ENCODE results near the gene RIMKLB.

The RIMKLB gene, protein sequence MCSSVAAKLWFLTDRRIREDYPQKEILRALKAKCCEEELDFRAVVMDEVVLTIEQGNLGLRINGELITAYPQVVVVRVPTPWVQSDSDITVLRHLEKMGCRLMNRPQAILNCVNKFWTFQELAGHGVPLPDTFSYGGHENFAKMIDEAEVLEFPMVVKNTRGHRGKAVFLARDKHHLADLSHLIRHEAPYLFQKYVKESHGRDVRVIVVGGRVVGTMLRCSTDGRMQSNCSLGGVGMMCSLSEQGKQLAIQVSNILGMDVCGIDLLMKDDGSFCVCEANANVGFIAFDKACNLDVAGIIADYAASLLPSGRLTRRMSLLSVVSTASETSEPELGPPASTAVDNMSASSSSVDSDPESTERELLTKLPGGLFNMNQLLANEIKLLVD

DNA sequence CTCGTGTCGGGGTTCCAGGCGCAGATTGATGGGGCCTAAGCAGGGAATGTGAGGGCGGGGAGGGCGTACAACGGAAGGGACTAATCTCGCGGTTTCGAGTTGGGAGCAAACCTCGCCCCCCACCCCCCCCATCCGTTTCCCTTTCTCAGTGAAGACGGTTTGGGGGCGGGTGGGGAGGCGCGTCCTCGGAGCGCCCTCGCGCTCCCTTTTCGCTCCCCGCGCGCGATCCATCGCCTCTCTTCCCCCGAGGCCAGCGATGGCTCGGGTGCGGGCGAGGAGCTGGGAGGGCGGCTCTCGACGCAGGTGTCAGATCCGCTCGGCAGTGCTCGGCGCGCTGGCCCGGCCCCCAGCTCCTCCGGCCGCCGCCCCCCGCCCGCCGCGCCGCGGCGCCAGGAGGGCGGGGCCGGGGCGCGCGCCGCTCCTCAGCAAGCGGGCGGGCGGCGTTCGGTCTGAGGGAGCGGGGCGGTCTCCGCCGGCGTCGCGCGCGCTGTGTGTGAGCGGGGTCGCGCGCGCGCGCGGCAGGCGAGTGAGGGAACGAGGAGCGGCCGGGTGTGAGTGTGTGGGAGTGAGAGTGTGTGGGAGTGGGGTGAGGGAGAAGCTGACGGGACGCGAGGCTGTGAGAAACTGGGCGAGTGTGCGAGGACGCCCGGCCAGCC is at the start of gene RIMKLB:
Gene RIMKLB (plus strand): TSS at position 516 of the 656 bp plus-strand sequence. CDS start 15,876 bp downstream, outside the sequence.
- peak; percentile 83 for DNase-seq

DNA sequence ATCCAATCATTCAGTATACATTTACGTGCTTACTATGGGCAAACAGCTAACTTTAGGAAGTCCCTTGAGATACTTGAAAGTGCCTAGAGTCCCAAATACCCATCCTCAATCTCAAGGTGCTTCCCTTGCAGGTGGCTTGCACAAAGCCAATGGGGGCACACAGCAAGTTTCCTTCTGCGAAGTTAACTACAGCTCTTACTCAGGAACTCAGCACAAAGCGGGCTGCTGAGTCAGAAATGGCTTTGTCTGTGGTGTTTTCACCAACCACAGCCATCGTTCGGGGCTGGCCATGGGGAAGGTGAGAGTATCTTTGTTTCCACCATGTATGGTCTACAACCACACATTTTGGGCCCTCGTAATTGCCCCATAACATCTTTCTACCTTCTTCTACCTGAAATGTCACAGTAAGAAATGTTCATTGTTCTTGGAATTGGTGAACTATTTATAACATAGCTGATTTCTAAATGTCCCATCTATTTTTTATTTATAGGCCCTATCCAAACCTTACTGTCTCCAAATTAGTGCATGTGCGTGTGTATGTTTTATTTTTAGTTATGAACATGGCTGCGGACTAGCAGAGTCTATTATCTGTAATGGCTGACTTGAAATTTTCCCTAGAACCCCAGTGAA is 49.1 kb upstream of the RIMKLB start:
- DNase-seq, result peak; percentile 4

DNA sequence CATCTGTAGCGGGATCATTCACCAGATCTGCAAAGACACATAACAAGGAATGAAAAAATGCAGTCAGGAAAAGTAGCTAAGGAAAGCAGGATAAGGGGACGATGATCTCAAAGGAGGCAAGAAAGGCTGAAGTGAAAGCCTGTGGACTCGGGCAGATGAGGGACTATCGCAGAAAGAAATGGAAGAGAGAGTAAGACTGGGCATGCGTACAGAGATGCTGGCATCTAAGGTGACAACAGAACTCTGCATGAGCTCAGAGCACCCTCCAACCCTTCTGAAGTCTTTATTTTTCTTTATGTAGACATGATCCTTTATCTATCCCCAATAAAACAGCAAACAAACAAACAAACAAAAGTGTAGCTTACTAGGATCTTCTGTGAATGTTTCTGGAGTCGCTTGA is 42.4 kb upstream of the RIMKLB start:
- DNase-seq, result no peak

DNA sequence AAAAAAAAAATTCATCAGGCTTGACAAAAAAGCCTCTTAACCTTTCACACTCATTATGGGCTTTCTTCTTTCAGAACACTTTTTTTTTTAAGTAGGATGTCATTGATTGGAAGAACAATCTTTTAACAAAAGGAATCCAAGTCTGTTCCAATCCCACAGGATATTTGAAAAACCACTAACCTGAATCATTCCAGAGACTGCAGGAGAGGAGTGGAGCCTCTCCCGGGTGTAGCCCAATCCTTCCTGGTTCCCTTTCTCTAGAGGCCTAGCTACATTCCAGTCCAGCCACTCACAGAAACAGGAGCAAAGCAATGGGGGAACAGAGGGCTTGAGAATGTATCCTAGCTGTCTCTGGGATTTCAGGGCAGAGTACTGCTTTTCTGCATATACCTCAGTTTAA is 39.4 kb upstream of the RIMKLB start:
- DNase-seq, result no peak

DNA sequence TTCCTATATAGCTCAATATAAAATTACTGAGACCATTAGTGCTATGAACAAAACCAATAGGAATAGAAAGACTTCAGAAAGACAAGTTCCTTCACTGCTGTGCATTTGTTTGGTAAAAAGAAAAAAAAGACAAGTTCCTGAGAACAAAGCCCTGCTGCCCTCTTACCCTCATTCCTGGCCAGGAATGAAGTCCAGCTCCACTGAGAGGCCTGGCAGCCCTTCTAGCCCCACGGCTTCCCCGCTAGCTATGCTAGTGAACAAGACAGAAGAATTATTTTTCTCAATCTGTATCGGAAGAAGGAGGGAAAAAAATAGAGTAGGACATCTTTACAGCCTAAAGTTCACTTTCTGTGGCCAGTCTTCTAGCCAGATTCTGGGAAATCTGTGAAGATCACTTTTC is 36.8 kb upstream of the RIMKLB start:
- no peak for DNase-seq

DNA sequence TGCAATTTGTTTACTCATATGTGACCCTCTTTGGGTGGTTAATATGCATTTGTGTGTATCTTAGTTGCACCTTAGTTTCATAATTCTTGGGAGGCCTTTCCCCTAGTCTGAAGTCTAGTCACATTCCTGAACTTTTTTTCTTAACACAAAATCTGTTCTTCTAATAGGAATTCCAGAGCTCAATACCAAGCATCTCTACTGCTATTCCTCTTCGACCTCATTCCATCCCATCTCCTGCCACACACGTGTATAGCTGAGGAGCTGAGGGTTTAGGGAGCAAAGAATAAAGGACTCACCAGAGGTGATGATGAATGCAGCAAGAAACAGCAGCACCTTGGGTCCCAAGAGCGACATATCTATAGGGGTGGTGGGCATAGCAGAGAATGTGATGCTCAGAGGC is 36.0 kb upstream of the RIMKLB start:
- DNase-seq, result no peak

DNA sequence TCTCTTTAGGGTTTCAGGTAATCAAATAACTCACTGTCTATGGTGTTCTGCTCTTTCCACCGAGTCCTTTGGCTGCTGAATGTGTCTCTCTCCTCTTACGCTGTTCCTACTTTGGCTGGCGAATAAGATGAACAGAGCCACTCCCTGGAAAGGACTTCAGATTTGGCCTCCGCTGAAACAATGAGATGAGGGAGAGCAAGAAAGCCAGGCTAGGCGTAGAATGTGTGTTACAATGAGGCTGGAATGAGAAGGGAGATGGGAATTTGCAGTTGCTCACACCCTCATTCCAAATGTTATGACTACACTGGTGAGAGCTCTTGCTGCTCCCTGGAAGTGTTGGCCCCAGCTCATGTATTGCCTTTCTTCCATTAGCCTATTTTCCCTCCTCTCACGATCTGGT is 35.2 kb upstream of the RIMKLB start, which contains the start of gene MFAP5:
Gene MFAP5 (minus strand): TSS at position 234 of the 400 bp plus-strand sequence. CDS start 722 bp downstream, outside the sequence.
- DNase-seq, result no peak

DNA sequence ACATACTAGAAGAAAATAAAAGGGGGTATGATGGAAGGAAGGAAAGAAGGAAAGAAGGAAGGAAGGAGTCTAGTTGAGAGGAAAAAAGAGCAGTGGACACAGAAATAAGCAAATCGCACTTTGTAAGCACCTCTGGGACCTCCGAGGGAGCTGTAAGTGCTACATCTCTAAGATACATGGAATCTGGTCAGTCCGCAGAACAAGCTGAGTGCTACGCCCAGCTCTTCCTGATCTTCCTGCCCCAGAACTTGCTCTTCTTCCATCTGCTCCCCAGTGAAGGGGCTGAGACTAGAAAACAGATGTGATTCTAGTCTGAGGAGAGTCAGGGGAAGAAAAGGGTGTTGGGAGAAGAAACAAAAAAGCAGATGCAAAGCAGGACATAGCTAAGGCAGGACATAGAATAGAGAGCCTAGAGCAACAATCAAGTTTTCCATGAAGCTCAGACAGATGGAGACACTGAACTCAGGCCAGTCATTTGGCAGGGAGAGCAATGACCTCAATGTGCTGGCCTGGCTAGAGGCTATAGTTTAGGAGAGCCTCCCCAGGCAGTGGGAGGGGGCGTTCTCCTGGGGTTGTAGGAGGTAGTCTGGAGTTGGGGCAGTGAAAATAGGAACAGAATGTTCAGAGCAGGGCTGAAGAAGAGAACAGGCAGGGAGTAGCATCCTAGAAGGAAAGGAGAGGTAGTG is 33.4 kb upstream of the RIMKLB start:
- no peak for DNase-seq

DNA sequence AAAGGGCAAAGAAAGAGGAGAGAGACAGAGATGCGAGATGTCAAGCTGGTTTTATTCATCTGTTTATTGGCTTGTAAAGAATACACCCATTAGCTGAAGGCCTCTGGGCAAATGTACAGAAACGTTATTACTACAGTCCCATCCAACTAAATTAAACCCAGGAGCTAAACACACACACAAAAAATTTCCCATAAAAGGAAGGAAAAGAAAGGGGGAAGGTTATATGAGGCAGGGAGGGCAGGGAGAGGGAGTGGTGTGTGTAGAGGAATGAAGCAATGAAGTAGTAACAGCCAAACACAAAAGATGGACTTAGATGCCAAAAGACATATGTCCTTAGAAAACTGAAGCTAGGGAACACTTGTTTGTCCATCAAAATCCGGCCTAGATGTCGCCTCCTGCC is 32.0 kb upstream of the RIMKLB start:
- no peak for DNase-seq

DNA sequence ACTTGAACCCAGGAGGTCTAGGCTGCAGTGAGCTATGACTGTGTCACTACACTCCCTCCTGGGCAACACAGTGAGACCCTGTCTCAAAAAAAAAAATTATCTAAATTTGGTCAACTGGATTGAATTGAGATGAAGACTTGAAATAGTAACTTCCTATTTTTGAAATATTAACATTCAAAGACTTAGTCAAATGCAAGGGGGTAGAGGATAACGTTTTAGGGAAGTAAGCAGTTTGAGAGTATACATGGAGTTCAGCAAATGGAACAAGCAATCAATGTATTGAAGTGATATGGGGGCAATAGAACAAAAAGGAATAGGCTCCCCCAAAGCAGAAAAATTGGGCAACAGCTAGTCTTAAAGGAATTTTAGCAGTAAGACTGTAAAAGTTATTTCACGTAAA is 30.5 kb upstream of the RIMKLB start:
- no peak for DNase-seq

DNA sequence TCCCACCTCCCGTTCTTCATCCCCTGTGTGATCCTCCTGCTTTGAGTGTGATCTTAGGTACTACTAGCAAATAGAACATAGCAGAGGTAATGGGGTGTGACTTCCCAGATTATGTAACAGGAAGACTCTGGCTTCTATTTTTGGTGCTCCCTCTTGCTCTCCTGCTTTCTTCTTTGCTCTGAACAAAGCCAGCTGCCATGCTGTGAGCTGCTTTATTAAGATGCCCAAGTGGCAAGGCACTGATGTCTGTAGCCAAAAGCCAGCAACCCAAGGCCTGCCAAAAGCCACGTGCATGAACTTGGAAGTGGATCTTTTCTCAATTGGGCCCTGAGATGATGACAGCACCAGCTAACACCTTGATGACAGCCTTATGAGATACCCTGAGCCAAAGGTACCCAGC is 29.4 kb upstream of the RIMKLB start:
- no peak for DNase-seq

DNA sequence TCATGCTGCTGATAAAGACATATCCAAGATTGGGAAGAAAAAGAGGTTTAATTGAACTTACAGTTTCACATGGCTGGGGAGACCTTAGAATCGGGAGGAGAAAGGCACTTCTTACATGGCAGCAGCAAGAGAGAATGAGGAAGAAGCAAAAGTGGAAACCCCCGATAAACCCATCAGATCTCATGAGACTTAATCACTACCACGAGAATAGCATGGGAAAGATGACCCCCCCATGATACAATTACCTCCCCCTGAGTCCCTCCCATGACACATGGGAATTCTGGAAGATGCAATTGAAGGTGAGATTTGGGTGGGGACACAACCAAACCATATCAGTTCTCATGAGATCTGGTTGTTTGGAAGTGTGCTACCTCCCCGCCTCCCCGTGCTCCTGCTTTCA is 25.4 kb upstream of the RIMKLB start:
- DNase-seq, result no peak

DNA sequence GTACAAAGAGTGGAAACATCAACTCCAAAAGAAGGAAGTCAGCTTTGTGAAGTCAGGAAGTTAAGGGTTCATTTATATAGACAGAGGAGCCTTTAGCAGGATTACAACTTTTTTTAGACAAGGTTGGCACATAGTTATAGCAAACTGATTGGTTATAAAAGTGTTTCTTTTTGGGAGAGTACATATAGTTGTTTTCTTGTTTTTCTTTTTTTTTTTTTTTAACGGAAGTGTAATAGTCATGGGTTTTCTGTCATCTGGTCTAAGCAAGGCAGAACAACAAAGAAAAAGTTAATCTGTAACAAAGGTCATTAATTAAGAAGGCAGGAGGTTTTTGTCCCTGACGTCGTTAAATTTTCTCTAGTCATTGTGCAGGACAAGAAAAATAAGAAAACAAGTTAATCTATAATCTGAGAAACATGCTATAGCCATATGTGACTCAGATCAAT is 22.2 kb upstream of the RIMKLB start:
- no peak for DNase-seq

DNA sequence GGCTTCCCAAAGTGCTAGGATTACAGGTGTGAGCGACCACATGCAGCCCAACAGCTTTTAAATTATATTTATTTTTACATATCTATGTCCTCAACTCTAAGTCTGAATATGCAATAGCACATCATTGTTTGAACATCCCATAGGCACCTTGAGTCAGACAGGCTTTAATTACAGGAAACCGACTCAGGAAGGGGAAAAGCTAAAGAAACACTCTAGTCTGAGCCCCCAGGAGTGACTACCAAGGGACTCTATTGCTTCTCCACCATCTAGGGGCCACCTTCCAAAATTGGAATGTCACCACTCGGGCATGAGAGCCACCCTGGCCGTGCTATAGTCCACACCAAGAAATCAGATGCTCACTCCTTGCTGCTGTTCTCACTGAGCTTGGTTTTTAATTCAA is 21.1 kb upstream of the RIMKLB start:
- DNase-seq, result no peak

DNA sequence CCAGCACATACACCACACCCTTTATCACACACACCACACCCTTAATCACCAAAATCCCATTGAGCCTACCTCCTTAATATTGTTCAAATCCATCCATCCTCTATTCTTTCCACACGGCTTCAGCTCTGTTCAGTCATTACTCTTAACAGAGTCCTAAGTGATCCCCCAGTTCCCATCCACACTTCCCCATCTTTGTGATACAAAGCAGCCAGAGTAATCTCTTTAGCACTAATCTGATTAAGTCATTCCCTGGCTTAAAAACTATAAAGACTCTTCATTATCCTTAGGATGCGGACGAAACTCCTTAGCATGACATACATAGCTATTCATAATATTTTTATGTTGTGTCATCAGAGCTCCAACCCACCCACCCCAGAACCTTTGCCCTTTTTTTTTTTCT is 20.4 kb upstream of the RIMKLB start:
- no peak for DNase-seq

DNA sequence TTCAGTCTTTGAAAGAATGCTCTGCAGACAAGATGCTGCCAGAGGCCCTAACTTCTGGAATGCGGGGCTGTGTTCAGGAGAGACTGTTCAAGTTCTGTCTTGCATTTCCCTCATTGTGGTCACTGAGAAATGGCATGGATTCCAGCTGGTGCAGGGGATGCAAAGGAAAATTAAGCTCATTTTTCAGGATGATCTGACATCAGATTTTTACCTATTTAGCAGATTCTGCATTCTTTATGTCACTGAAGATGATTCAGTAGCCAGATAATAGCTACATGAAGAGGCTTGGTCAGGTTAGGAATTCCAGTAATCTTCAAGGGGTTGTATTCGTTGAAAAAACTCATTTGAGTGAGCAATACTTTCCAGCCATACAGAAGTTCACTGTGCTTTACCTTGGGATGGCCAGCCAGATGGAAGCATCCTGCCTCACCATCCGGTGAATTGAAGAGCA is 19.1 kb upstream of the RIMKLB start:
- no peak for DNase-seq

DNA sequence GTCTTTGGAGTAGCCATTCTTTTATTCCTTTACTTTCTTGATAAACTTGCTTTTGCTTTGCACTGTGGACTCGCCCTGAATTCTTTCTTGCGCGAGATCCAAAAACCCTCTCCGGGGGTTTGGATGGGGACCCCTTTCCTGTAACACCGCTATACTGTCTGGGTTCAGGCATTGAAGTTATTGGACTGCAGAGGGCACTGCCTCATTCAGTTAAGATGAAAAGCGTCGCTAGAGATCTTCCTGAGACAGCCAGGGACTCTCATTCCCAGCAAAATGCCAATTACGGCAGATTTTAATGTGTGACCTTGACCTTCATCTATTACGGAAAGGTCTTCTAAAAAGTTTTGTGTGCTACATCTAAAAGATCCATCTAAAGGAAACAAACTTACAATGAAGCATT is 17.3 kb upstream of the RIMKLB start:
- no peak for DNase-seq

DNA sequence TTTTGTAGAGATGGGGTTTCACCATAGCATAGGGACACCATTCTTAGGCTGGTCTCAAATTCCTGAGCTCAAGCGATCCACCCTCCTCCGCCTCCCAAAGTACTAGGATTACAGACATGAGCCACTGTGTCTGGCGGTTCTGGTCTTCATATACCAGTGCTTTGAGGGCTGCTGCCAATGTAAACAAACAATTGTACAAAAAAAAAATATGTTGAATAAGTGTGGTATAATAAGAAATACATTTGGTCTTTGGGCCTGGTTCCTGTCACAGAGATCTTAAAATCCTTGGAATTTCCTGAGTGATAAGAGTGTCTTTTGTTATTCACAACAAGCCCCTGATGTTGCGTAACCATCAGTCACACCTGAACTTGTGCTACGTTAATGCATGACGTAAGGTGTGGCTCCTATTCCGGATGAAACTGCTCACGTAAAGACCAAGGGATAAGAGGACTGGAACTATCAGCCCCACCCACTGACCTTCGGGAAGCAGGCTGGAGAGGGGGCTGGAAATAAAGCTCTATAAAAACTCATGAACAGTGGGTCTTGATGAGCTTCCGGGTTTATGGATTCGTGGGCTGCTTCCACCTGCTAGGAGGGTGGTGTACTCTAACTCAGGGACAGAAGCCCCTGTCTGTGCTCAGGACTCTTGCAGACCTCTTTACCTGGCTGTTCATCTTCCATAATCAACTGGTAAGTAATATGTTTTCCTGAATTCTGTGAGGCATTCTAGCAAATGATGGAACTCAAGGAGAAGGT is 16.5 kb upstream of the RIMKLB start:
- DNase-seq, result no peak

DNA sequence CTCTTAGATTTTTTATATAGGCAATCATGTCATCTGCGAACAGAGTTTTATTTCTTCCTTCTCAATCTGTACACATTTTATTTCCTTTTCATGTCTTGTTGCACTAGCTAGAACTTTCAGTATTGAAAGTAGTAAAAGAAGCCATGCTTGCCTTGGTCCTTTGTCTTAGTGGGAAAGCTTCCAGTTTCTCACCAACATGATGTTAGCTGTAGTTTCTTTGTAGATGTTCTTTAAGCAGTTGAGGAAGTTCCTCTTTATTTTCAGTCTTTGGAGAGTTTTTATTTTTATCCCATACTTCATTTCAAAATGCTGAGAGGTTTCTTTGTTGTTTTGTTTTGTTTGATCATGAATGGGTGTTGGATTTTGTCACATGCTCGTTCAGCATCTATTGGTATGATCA is 12.7 kb upstream of the RIMKLB start:
- DNase-seq, result no peak

DNA sequence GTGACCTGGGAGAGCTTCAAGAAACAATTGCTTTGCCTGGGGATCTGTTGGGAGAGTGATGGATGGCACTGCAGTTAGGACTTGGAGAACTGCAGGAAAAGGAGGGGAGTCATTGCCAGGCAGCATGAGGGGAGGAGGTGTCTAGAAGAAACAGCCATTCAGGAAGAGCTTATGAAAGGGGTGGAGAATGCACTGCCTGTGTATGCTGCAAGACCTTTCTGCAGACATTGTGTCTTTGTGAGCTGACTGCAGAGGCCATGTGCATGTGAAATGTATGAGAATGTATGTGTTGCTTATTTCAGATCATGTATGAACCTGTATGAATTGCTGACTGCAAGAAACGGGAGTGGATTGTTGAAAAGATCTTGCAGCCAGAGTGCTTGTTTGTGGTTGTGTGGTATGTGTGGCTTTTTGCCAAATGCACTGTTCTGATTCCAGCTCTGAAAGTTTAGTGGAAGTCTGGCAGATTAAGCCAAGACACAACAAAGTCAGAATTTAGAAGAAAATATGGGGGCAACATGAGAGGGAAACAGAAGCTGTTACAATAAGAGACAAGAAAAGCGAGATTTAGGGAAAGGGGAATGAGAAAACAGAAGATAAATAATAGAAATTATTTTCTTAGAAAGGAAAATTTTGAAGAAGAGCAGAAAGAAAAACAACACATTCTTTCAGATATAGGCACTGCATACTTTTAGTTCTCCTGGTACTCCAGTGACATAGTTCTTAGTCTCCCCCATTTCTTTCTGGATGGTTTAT is 9.8 kb upstream of the RIMKLB start:
- no peak for DNase-seq

DNA sequence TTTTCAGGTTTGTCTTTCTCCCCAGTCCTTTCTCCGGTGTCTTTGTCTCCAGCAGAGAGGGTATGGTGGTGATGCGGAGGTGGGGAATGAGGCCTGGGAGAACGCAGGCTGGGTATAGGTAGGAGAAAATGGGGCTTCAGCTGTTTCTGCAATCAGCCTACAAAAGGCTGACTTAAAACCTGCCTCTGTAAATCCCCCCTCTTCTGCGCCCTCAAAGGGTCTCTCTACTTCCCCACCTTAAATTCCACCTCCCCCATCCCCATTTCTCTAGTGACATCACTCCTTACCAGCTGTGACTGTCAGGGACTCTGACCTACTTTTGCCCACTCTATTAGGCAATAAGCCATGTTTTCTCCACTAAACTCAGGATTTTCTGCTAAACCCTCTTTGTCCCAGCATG is 8.1 kb upstream of the RIMKLB start:
- no peak for DNase-seq

DNA sequence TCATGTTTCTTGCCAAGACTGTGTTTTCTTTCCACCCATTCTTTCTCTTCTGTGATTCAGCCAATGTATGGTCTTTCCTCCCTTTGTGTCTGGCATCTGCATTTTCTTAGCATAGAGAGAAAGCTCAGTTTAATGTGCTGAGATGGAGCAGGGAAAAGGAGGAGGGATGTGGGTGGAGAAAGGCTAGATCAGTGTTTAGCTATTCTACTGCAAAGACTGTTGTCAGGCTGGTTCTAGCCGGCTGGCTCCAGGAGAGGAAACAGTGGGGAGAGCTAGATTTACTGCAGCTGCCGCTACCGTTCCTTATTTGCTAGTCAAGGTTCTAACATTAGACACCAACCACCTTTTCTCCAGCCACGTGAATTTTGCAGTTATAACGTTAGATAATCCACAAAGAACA is 5.2 kb upstream of the RIMKLB start:
- no peak for DNase-seq

Measured in CD4-positive, alpha-beta T cell treated with Interleukin-12 subunit alpha and Interleukin-12 subunit beta, for 1 hour (primary cell).